Measurements from ENCODE around the gene IVD. TPM values are rescaled to one million over a fixed set of nuclear protein-coding genes. Genes with fewer than 3 reads are reported as not detected.

The IVD gene
- total and polyA plus RNA-seq, 9 of the 15 experiments (the other 6 are each of a cell fraction or from before 2014, with no cell fraction given): 0.15 to 4.5 (median 2.4) TPM

GRCh38 chr15:40412095-40412759 lies 6.6 kb downstream of the IVD start:
- Histone ChIP-seq H3K4me3 (no peak overlapping the region), H2AFZ (ENCODE audit: low read depth, low read length) (no peak overlapping the region), H3K36me3 (ENCODE audit: control insufficient read depth, insufficient read depth, low read length) (0 out of 3 replicates have a peak, but pooled peaks cover 3% of the 10 kb centered on the region), H3K9me3 (replicated peaks; ENCODE audit: control insufficient read depth, insufficient read depth, low read depth, low read length) (no peaks in the 10 kb centered on the region), H3K79me2 (ENCODE audit: control insufficient read depth, insufficient read depth, low read length) (no peaks in the 10 kb centered on the region), H3K9me1 (ENCODE audit: control insufficient read depth, insufficient read depth, low read length) (no peaks in the 10 kb centered on the region), H3K27me3 (ENCODE audit: control insufficient read depth in 2 of 2, insufficient read depth in 2 of 2, low read length in 2 of 2) (no peaks in the 10 kb centered on the region), H4K20me1 (replicated peaks; ENCODE audit: control insufficient read depth, insufficient read depth, low read length) (no peaks in the 10 kb centered on the region), H3K27ac (ENCODE audit: extremely low read depth, low read depth, low read length) (no peak overlapping the region), H3K4me1 (replicated peaks in 1 of 2; ENCODE audit: control insufficient read depth in 2 of 2, insufficient read depth in 2 of 2, low read length in 2 of 2) (no peaks in the 10 kb centered on the region), H3K9ac (ENCODE audit: insufficient read depth in 1 of 2, low read depth in 2 of 2, low read length in 2 of 2) (no peak overlapping the region), H3K4me2 (ENCODE audit: insufficient read depth, low read length) (no peak overlapping the region)
- FAIRE-seq: no peak
- WGBS (ENCODE audit: insufficient coverage, low coverage, missing lambda C conversion rate): 42% methylated on average over 7 of the region's 7 CpGs
- no peak for DNase-seq (ENCODE audit: extremely low read depth in 1 of 4, low spot score in 3 of 4)
- in situ Hi-C loops (cut with MboI): no loop called here
- ChIA-PET CTCF (ENCODE audit: low intra/inter-chr PET ratio) (no interaction called here), POLR2A (no interaction called here)
- no peak for ATAC-seq
- BruUV-seq (replicated peaks): no TSS peak
- no peak for TF ChIP-seq HDAC8 (tag; IDR thresholded peaks at IDR 0.05)
- no peak for TF ChIP-seq NCOA4 (IDR thresholded peaks at IDR 0.05; ENCODE audit: partially characterized antibody)
- no peak for TF ChIP-seq BCL6 (CRISPR knock-in tag; IDR thresholded peaks at IDR 0.05)
- no peak for TF ChIP-seq BDP1 (IDR thresholded peaks at IDR 0.05; ENCODE audit: insufficient read depth, insufficient read length)
- no peak for TF ChIP-seq KDM2B (CRISPR knock-in tag; IDR thresholded peaks at IDR 0.05)
- no peak for TF ChIP-seq LEF1 (IDR thresholded peaks at IDR 0.05)
- TF ChIP-seq TEAD4 (IDR thresholded peaks at IDR 0.05; ENCODE audit: low read length): no peak
- no peak for TF ChIP-seq TEAD4 (CRISPR knock-in tag; IDR thresholded peaks at IDR 0.05; ENCODE audit: borderline replicate concordance)
- no peak for TF ChIP-seq SMARCA5 (IDR thresholded peaks at IDR 0.05)
- TF ChIP-seq L3MBTL2 (IDR thresholded peaks at IDR 0.05): no peak
- TF ChIP-seq ZNF583 (CRISPR knock-in tag; IDR thresholded peaks at IDR 0.05): no peak
- TF ChIP-seq CAMTA2 (CRISPR knock-in tag; conservative IDR thresholded peaks at IDR 0.05): no peak
- no peak for TF ChIP-seq TOE1 (IDR thresholded peaks at IDR 0.05; ENCODE audit: borderline replicate concordance)
- no peak for TF ChIP-seq TOE1 (CRISPR knock-in tag; IDR thresholded peaks at IDR 0.05; ENCODE audit: borderline replicate concordance, low read depth)
- no peak for TF ChIP-seq SAFB2 (IDR thresholded peaks at IDR 0.05; ENCODE audit: borderline replicate concordance, low read depth, low read length, severe bottlenecking)
- intact Hi-C loops (cut with micrococcal nuclease): no loop called here
